LHCN-M2 (cell line): ENCODE measurements around the gene KCND3. TPM values are rescaled to one million over a fixed set of nuclear protein-coding genes. Genes with fewer than 3 reads are reported as not detected.
"Not testable (repeated sequence)": the region's sequence is repeated elsewhere in the genome, so short reads cannot be mapped to it uniquely, and the experiment has no call there.

ENCODE experiments used
- DNase-seq: peaks from one replicate; pipeline ENCODE4 v3.0.0-alpha.2; 2012; ENCODE audit warnings: low read depth
- total RNA-seq: library from RNA; depleted of rRNA; stranded (reverse); fragments of >200 nt; gene quantifications from 2 replicates; pipeline ENCODE4 v1.2.3, GENCODE V29; 2014

The KCND3 gene
- total RNA-seq, 1 experiment from 2014 or later: not detected

- no peak for DNase-seq
These were observed 175.2 kb downstream of the KCND3 start for GRCh38 chr1:111814305-111814628.

- no peak for DNase-seq
These were observed 175.8 kb downstream of the KCND3 start for GRCh38 chr1:111813440-111814304.

- no peak for DNase-seq
These were observed 177.2 kb downstream of the KCND3 start for GRCh38 chr1:111812306-111812705.

- DNase-seq: no peak
These were observed 177.6 kb downstream of the KCND3 start for GRCh38 chr1:111811891-111812290.

- DNase-seq: no peak
These were observed 184.2 kb downstream of the KCND3 start for GRCh38 chr1:111805251-111805650.

GRCh38 chr1:111804776-111805175 lies 184.7 kb downstream of the KCND3 start:
- no peak for DNase-seq

- no peak for DNase-seq
These were observed 185.5 kb downstream of the KCND3 start for GRCh38 chr1:111803951-111804350.

- DNase-seq: no peak
These were observed 186.5 kb downstream of the KCND3 start for GRCh38 chr1:111802984-111803383.

GRCh38 chr1:111802110-111802509 lies 187.4 kb downstream of the KCND3 start:
- no peak for DNase-seq

- DNase-seq: no peak
These were observed 188.2 kb downstream of the KCND3 start for GRCh38 chr1:111801071-111801850.

- not testable (repeated sequence) for DNase-seq
These were observed 189.7 kb downstream of the KCND3 start for GRCh38 chr1:111799722-111800121.

- DNase-seq: no peak
These were observed 190.9 kb downstream of the KCND3 start for GRCh38 chr1:111798580-111798979.

- no peak for DNase-seq
These were observed 194.1 kb downstream of the KCND3 start for GRCh38 chr1:111795401-111795800.

- no peak for DNase-seq
These were observed 195.5 kb downstream of the KCND3 start for GRCh38 chr1:111793923-111794322.

- no peak for DNase-seq
These were observed 197.2 kb downstream of the KCND3 start for GRCh38 chr1:111792249-111792648.

- no peak for DNase-seq
These were observed 197.7 kb downstream of the KCND3 start for GRCh38 chr1:111791776-111792175.

- peak; percentile 24 for DNase-seq
These were observed 199.7 kb downstream of the KCND3 start for GRCh38 chr1:111789666-111790316.

GRCh38 chr1:111789142-111789541 lies 200.3 kb downstream of the KCND3 start:
- peak; percentile 8 for DNase-seq

- DNase-seq: no peak
These were observed 202.7 kb downstream of the KCND3 start for GRCh38 chr1:111786669-111787207.

GRCh38 chr1:111784273-111784901 lies 205.1 kb downstream of the KCND3 start:
- no peak for DNase-seq

GRCh38 chr1:111779546-111779945 lies 209.9 kb downstream of the KCND3 start:
- DNase-seq: no peak
